ENCODE data around the gene CUL2.

DNA sequence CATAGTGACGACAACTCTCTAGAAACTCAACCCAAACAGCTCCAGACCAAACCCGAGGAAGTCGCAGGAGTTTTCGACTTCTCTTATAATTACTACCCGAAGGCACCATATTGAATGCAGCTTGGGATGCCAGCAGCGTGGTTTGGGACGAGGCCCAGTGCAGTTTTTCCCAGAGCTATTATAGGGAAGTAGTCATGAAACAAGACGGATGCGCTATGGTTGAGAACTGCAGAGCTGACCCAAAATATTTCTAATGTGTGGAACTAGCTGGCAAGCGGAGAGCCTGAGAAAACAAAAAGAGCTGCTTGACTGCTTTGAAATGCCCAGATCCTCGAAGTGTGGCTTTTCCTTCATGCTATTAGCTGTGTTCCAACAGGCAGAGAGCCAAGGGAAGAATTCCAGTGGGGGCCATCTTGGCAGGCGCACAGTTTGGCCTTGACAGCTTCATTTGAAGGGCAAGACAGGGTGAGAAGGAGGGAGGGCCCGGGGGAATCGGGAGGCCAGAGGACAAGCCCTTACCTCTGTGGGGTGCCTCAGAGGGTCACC is 122.7 kb downstream of the CUL2 start:
- TF ChIP-seq, protein P1, sequence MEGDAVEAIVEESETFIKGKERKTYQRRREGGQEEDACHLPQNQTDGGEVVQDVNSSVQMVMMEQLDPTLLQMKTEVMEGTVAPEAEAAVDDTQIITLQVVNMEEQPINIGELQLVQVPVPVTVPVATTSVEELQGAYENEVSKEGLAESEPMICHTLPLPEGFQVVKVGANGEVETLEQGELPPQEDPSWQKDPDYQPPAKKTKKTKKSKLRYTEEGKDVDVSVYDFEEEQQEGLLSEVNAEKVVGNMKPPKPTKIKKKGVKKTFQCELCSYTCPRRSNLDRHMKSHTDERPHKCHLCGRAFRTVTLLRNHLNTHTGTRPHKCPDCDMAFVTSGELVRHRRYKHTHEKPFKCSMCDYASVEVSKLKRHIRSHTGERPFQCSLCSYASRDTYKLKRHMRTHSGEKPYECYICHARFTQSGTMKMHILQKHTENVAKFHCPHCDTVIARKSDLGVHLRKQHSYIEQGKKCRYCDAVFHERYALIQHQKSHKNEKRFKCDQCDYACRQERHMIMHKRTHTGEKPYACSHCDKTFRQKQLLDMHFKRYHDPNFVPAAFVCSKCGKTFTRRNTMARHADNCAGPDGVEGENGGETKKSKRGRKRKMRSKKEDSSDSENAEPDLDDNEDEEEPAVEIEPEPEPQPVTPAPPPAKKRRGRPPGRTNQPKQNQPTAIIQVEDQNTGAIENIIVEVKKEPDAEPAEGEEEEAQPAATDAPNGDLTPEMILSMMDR (IDR thresholded peaks at IDR 0.05) = no peak
- TF ChIP-seq EZH2 (IDR thresholded peaks at IDR 0.05; ENCODE audit: borderline replicate concordance, insufficient read depth, low read depth, low read length, poor library complexity, severe bottlenecking) = no peak

Data from B cell (primary cell).